ENCODE measurements around the gene SRD5A3.

The SRD5A3 gene

GRCh38 chr4:55378617-55379467 is 32.8 kb downstream of the SRD5A3 start:
- DNase-seq (ENCODE audit: low read depth) = no peak

DNA sequence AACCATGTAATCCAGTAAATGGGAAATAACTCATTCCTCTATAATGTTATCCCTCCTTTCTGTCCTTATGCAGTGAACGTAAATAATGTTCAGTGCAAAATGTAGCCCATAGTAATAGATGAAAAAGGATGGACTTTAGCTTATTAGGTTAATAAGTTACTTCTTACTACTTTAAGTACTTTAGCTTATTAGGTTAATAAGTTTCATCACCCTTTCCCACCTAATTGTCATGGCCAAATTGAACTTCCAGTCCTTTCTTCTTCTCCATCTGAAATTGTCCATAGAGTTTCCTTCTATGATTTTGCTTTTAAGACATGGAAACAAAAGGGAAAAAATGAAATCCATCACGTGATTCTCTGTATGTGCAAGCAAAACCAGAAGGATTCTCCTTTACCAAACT is 34.5 kb downstream of the SRD5A3 start:
- DNase-seq (ENCODE audit: low read depth) = no peak

GRCh38 chr4:55381502-55381901 is 35.5 kb downstream of the SRD5A3 start:
- no peak for DNase-seq (ENCODE audit: low read depth)

DNA sequence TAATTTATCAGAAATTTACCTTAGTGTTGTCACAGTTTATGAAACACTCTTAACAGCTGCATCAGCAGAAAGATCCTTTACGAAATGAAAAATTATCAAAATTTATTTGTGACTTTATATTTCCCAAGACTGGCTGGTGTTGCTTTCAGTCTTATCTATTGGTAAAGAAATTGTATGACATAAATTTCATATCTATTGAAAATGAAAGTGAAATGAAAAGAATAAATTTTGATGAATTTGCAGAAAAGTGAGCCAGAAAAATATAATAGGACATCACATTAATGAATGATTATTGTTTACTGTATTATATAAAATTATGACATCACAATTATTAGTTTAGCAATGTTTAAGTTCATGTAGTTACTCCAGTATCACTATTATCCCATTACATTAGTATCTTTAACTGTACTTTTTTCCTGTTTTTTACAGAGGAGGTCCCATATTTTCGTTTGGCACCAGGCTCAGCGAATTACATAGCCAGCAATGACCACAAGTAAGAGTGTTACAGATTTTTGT is 36.5 kb downstream of the SRD5A3 start:
- no peak for DNase-seq (ENCODE audit: low read depth)

GRCh38 chr4:55385201-55385649 is 39.2 kb downstream of the SRD5A3 start:
- no peak for DNase-seq (ENCODE audit: low read depth)

- no peak for DNase-seq (ENCODE audit: low read depth)
Observed at GRCh38 chr4:55386073-55386472, 40.0 kb downstream of the SRD5A3 start.

DNA sequence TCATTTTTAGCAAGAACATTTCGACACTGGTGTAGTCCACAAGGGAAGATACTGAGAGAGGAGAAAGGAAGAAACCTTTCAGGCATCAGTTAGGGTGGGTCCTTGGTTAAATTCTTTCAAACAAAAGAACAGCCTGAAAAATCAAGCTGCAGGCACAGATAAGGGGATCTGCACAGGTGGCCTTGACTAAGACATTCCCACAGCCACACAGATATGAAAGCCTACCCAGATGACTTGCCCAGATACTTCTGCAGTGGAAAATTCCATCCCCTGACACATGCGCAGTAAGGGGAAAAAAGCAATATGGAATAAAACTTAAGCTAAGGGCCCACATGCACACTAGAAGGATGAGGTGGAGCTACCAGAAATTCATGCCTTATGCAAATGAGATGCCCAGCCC is 40.8 kb downstream of the SRD5A3 start:
- no peak for DNase-seq (ENCODE audit: low read depth)

- no peak for DNase-seq (ENCODE audit: low read depth)
Observed at GRCh38 chr4:55393461-55394320, 47.6 kb downstream of the SRD5A3 start.

DNA sequence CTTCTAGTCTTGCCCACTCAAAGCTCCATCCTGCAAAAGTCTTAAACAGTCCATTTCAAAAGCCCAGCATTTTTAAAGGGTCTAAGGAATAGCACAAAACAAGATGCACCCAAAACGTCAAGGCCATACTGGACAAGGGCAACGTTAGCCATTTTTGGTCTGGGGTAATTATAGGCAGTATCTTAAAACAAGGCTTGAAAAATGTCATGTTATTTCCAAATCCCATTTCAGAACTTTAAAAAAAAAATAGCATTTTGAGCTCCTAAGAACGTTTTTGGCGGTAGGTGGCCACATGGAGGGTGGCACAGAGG is 49.1 kb downstream of the SRD5A3 start:
- DNase-seq (ENCODE audit: low read depth) = no peak

DNA sequence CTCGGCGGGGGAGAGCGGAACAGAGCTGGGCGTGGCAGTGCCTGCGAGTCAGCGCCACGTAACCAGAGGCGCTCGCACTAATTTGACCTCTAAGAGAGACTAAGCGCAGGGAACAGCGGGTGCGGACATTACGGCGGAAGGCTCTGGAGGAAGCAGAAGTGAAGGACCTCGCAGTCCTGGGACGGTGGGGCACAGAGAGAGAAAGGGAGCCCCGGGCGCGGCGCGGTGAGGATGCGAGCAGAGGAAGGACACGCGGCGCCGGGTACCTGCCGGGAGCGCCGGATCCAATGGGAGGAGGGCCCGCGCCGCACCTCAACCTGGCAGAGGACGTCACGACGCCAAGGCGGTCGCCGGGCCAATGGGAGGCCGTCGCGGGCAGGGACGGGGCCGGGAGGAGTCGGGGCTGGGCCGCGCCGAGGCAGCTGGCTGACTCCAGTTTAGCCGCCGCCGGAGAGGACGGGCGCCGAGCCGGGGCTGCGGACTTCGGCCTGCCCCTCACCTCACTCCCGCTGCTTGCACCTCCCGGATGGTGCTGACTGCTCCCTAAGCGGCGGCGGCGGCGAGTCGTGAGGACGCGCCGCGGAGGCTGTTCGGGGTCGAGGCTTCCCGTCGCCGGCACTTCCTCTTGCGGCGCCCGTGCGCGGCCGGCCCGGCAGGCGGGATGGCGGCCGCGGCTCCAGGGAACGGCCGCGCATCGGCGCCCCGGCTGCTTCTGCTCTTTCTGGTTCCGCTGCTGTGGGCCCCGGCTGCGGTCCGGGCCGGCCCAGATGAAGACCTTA is 49.7 kb downstream of the SRD5A3 start, which contains the start of gene TMEM165:
Gene TMEM165, plus strand, starts transcription at position 429 of the 779 bp plus-strand sequence. Its CDS starts 233 bp downstream, at position 662.
- peak; percentile 79 for DNase-seq (ENCODE audit: low read depth)

GRCh38 chr4:55396308-55397125 is 50.5 kb downstream of the SRD5A3 start:
- peak; percentile 9 for DNase-seq (ENCODE audit: low read depth)

- no peak for DNase-seq (ENCODE audit: low read depth)
Observed at GRCh38 chr4:55397126-55397436, 51.0 kb downstream of the SRD5A3 start.

DNA sequence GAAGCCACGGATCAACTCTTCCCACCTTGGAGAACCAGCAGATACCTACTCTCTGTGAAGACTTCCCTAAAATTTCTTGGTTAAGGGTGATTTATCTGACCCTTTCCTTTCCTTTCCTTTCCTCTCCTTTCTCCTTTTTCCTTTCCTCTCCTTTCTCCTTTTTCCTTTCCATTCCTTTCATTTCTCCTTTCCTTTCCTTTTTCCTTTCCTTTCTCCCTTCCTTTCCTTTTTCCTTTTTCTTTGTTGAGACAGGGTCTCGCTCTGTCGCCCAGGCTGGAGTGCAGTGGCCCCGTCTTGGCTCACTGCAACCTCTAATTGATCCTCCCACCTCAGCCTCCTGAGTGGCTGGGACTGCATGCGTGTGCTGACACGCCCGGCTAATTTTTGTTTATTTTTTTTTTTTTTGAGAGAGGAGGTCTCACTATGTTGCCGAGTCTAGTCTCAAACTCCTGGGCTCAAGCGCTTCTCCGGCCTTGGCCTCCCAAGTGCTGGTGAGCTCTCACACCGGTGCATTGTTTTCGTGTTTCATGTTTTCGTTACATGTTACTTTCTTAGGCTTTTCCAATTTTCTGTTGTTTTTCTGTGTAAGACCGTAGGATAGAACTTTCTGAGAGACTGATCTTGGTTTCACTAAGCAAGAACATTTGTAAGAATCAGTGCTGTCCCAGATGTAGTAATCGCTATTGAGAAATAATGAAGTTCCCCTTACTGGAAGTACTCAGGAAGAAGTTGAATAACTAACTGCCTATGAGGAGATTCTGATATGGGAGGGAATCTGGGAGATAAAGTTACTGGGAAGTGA is 51.7 kb downstream of the SRD5A3 start:
- no peak for DNase-seq (ENCODE audit: low read depth)

- DNase-seq (ENCODE audit: low read depth) = no peak
Observed at GRCh38 chr4:55398461-55398860, 52.4 kb downstream of the SRD5A3 start.

- DNase-seq (ENCODE audit: low read depth) = no peak
Observed at GRCh38 chr4:55398966-55399365, 52.9 kb downstream of the SRD5A3 start.

DNA sequence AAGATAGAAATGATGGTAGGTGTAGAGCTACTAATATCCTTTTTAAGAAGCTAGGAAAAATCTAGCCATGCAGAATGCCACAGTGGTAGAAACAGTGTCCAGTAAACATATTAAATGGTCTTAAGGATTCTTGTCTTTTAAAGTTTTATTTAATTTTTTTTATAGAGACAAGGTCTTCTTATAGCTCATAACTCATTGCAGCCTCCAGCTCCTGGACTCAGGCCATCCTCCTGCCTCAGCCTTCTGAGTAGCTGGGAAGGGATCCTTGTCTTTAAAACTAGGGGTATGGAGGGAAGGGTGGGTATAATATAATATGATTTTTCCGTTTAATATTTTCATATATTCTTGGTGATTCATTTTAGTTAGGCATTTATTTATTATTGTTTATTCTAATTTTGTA is 53.5 kb downstream of the SRD5A3 start:
- no peak for DNase-seq (ENCODE audit: low read depth)

GRCh38 chr4:55405073-55405472 is 59.0 kb downstream of the SRD5A3 start:
- no peak for DNase-seq (ENCODE audit: low read depth)

DNA sequence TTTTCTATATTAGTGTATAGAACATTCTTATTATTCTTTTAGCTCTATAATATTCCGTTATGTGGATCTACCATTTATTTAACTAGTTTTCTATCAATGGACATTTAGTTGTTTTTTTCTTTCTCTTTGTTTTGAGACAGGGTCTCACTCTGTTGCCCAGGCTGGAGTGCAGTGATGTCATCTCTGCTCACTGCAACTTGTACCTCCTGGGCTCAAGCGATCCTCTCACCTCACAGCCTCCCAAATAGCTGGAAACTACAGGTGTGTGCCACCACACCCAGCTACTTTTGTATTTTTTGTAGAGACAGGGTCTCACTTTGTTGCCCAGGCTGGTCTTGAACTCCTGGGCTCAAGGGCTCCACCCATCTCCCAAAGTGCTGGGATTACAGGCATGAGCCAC is 60.5 kb downstream of the SRD5A3 start:
- DNase-seq (ENCODE audit: low read depth) = no peak

GRCh38 chr4:55407119-55407518 is 61.1 kb downstream of the SRD5A3 start:
- no peak for DNase-seq (ENCODE audit: low read depth)

- DNase-seq (ENCODE audit: low read depth) = no peak
Observed at GRCh38 chr4:55407764-55408163, 61.7 kb downstream of the SRD5A3 start.

All from activated T-cell treated with anti-CD3 and anti-CD28 coated beads for 1 hour (primary cell).